ENCODE measurements around the gene STK24. TPM values are rescaled to one million over a fixed set of nuclear protein-coding genes. Genes with fewer than 3 reads are reported as not detected.

The STK24 gene
- total and polyA plus RNA-seq, 4 donors = 39.9 to 64.5 (median 58.1) TPM

GRCh38 chr13:98556142-98556816 is 20.6 kb downstream of the STK24 start:
- Histone ChIP-seq H3K4me3 (ENCODE audit: low read length in 2 of 2) (no peak overlapping the region), H3K9me3 (ENCODE audit: control insufficient read depth, low read length) (no peaks in the 10 kb centered on the region), H3K36me3 (ENCODE audit: control insufficient read depth in 1 of 2, insufficient read depth in 2 of 2, low read length in 1 of 2) (no peaks in the 10 kb centered on the region), H3K27ac (ENCODE audit: low read depth in 1 of 2, low read length in 2 of 2) (no peak overlapping the region), H3K4me1 (ENCODE audit: control insufficient read depth in 1 of 2, insufficient read depth in 2 of 2, low read length in 2 of 2) (peaks cover 0 to 2% of the 10 kb centered on the region in 2 donors), H3K27me3 (ENCODE audit: control insufficient read depth in 1 of 2, insufficient read depth in 2 of 2, low read length in 1 of 2) (no peaks in the 10 kb centered on the region)
- intact Hi-C loops (cut with DNase I) = no loop called here
- ATAC-seq (ENCODE audit: low FRiP score) = no peak
- DNase-seq = no peak
- 85 to 90% methylated on average over 8 of the region's 8 CpGs for WGBS, 2 donors

- no peak for ATAC-seq (ENCODE audit: low FRiP score)
- no peaks in the 10 kb centered on the region for H3K36me3 ChIP-seq (ENCODE audit: control insufficient read depth in 1 of 2, insufficient read depth in 2 of 2, low read length in 1 of 2)
- no peak for DNase-seq
- intact Hi-C loops (cut with DNase I) = no loop called here
- H3K27me3 ChIP-seq (ENCODE audit: control insufficient read depth in 1 of 2, insufficient read depth in 2 of 2, low read length in 1 of 2) = no peaks in the 10 kb centered on the region
- H3K4me1 ChIP-seq (ENCODE audit: control insufficient read depth in 1 of 2, insufficient read depth in 2 of 2, low read length in 2 of 2) = peaks cover 0 to 2% of the 10 kb centered on the region in 2 donors
- H3K4me3 ChIP-seq (ENCODE audit: low read length in 2 of 2) = no peak overlapping the region
- WGBS, 2 donors = 88 to 89% methylated on average over 3 of the region's 3 CpGs
- no peaks in the 10 kb centered on the region for H3K9me3 ChIP-seq (ENCODE audit: control insufficient read depth, low read length)
- no peak overlapping the region for H3K27ac ChIP-seq (ENCODE audit: low read depth in 1 of 2, low read length in 2 of 2)
These were observed 27.1 kb downstream of the STK24 start for GRCh38 chr13:98549728-98550317.

GRCh38 chr13:98549006-98549727 is 27.7 kb downstream of the STK24 start:
- Histone ChIP-seq H3K9me3 (ENCODE audit: control insufficient read depth, low read length) (no peaks in the 10 kb centered on the region), H3K4me1 (ENCODE audit: control insufficient read depth in 1 of 2, insufficient read depth in 2 of 2, low read length in 2 of 2) (peaks cover 0 to 2% of the 10 kb centered on the region in 2 donors), H3K4me3 (ENCODE audit: low read length in 2 of 2) (no peak overlapping the region), H3K27me3 (ENCODE audit: control insufficient read depth in 1 of 2, insufficient read depth in 2 of 2, low read length in 1 of 2) (no peaks in the 10 kb centered on the region), H3K36me3 (ENCODE audit: control insufficient read depth in 1 of 2, insufficient read depth in 2 of 2, low read length in 1 of 2) (no peaks in the 10 kb centered on the region), H3K27ac (ENCODE audit: low read depth in 1 of 2, low read length in 2 of 2) (no peak overlapping the region)
- DNase-seq = no peak
- no peak for ATAC-seq (ENCODE audit: low FRiP score)
- WGBS, 2 donors = 96 to 98% methylated on average over 7 of the region's 7 CpGs
- intact Hi-C loops (cut with DNase I) = no loop called here

GRCh38 chr13:98548230-98548629 is 28.7 kb downstream of the STK24 start:
- H3K36me3 ChIP-seq (ENCODE audit: control insufficient read depth in 1 of 2, insufficient read depth in 2 of 2, low read length in 1 of 2) = no peaks in the 10 kb centered on the region
- no peaks in the 10 kb centered on the region for H3K27me3 ChIP-seq (ENCODE audit: control insufficient read depth in 1 of 2, insufficient read depth in 2 of 2, low read length in 1 of 2)
- DNase-seq = no peak
- no peak overlapping the region for H3K27ac ChIP-seq (ENCODE audit: low read depth in 1 of 2, low read length in 2 of 2)
- no peak for ATAC-seq (ENCODE audit: low FRiP score)
- WGBS, 2 donors = 95 to 97% methylated on average over 3 of the region's 3 CpGs
- no peak overlapping the region for H3K4me3 ChIP-seq (ENCODE audit: low read length in 2 of 2)
- H3K9me3 ChIP-seq (ENCODE audit: control insufficient read depth, low read length) = no peaks in the 10 kb centered on the region
- H3K4me1 ChIP-seq (ENCODE audit: control insufficient read depth in 1 of 2, insufficient read depth in 2 of 2, low read length in 2 of 2) = peaks cover 0 to 2% of the 10 kb centered on the region in 2 donors
- intact Hi-C loops (cut with DNase I) = no loop called here

GRCh38 chr13:98547455-98547854 is 29.5 kb downstream of the STK24 start:
- intact Hi-C loops (cut with DNase I) = no loop called here
- H3K27ac ChIP-seq (ENCODE audit: low read depth in 1 of 2, low read length in 2 of 2) = no peak overlapping the region
- H3K9me3 ChIP-seq (ENCODE audit: control insufficient read depth, low read length) = no peaks in the 10 kb centered on the region
- H3K4me1 ChIP-seq (ENCODE audit: control insufficient read depth in 1 of 2, insufficient read depth in 2 of 2, low read length in 2 of 2) = peaks cover 0 to 2% of the 10 kb centered on the region in 2 donors
- no peak for ATAC-seq (ENCODE audit: low FRiP score)
- H3K36me3 ChIP-seq (ENCODE audit: control insufficient read depth in 1 of 2, insufficient read depth in 2 of 2, low read length in 1 of 2) = no peaks in the 10 kb centered on the region
- H3K4me3 ChIP-seq (ENCODE audit: low read length in 2 of 2) = no peak overlapping the region
- 93 to 98% methylated on average over 5 of the region's 5 CpGs for WGBS, 2 donors
- no peak for DNase-seq
- H3K27me3 ChIP-seq (ENCODE audit: control insufficient read depth in 1 of 2, insufficient read depth in 2 of 2, low read length in 1 of 2) = no peaks in the 10 kb centered on the region

- no peaks in the 10 kb centered on the region for H3K9me3 ChIP-seq (ENCODE audit: control insufficient read depth, low read length)
- no peak overlapping the region for H3K27ac ChIP-seq (ENCODE audit: low read depth in 1 of 2, low read length in 2 of 2)
- H3K4me3 ChIP-seq (ENCODE audit: low read length in 2 of 2) = no peak overlapping the region
- H3K4me1 ChIP-seq (ENCODE audit: control insufficient read depth in 1 of 2, insufficient read depth in 2 of 2, low read length in 2 of 2) = peaks cover 0 to 2% of the 10 kb centered on the region in 2 donors
- H3K27me3 ChIP-seq (ENCODE audit: control insufficient read depth in 1 of 2, insufficient read depth in 2 of 2, low read length in 1 of 2) = no peaks in the 10 kb centered on the region
- no peaks in the 10 kb centered on the region for H3K36me3 ChIP-seq (ENCODE audit: control insufficient read depth in 1 of 2, insufficient read depth in 2 of 2, low read length in 1 of 2)
- DNase-seq (no peak), ATAC-seq (ENCODE audit: low FRiP score) (no peak)
- 84 to 95% methylated on average over 5 of the region's 5 CpGs for WGBS, 2 donors
- intact Hi-C loops (cut with DNase I) = no loop called here
These were observed 30.5 kb downstream of the STK24 start for GRCh38 chr13:98546402-98546801.

- Histone ChIP-seq H3K36me3 (ENCODE audit: control insufficient read depth in 1 of 2, insufficient read depth in 2 of 2, low read length in 1 of 2) (no peaks in the 10 kb centered on the region), H3K27ac (ENCODE audit: low read depth in 1 of 2, low read length in 2 of 2) (no peak overlapping the region), H3K4me1 (ENCODE audit: control insufficient read depth in 1 of 2, insufficient read depth in 2 of 2, low read length in 2 of 2) (peaks cover 0 to 2% of the 10 kb centered on the region in 2 donors), H3K27me3 (ENCODE audit: control insufficient read depth in 1 of 2, insufficient read depth in 2 of 2, low read length in 1 of 2) (no peaks in the 10 kb centered on the region), H3K4me3 (ENCODE audit: low read length in 2 of 2) (no peak overlapping the region), H3K9me3 (ENCODE audit: control insufficient read depth, low read length) (no peaks in the 10 kb centered on the region)
- no peak for ATAC-seq (ENCODE audit: low FRiP score)
- no peak for DNase-seq
- intact Hi-C loops (cut with DNase I) = no loop called here
- 77 to 83% methylated on average over 16 of the region's 16 CpGs for WGBS, 2 donors
These were observed 32.7 kb downstream of the STK24 start for GRCh38 chr13:98544104-98544710.

- Histone ChIP-seq H3K4me3 (ENCODE audit: low read length in 2 of 2) (no peak overlapping the region), H3K36me3 (ENCODE audit: control insufficient read depth in 1 of 2, insufficient read depth in 2 of 2, low read length in 1 of 2) (no peaks in the 10 kb centered on the region), H3K27me3 (ENCODE audit: control insufficient read depth in 1 of 2, insufficient read depth in 2 of 2, low read length in 1 of 2) (no peaks in the 10 kb centered on the region), H3K27ac (ENCODE audit: low read depth in 1 of 2, low read length in 2 of 2) (no peak overlapping the region), H3K9me3 (ENCODE audit: control insufficient read depth, low read length) (no peaks in the 10 kb centered on the region), H3K4me1 (ENCODE audit: control insufficient read depth in 1 of 2, insufficient read depth in 2 of 2, low read length in 2 of 2) (peaks cover 0 to 2% of the 10 kb centered on the region in 2 donors)
- WGBS, 2 donors = 80 to 83% methylated on average over 25 of the region's 25 CpGs
- intact Hi-C loops (cut with DNase I) = no loop called here
- ATAC-seq (ENCODE audit: low FRiP score) (no peak), DNase-seq (no peak)
These were observed 33.4 kb downstream of the STK24 start for GRCh38 chr13:98543378-98544103.

Data from aorta (tissue), 5 donors.